PC-3 (cell line): ENCODE results near the gene SERBP1.

Experiments used
- EZH2 ChIP-seq: fragments of 300-600 bp; sonication (generic); IDR thresholded peaks from one replicate; pipeline ENCODE4 v1.6.1; 2017; ENCODE audit warnings: antibody characterized with exemption, mild to moderate bottlenecking, low read length; ENCODE audit not compliant: unreplicated experiment
- EZH2phosphoT487 ChIP-seq: fragments of 300-600 bp; sonication (generic); IDR thresholded peaks from 2 replicates; pipeline ENCODE4 v1.6.1; 2018; ENCODE audit warnings: mild to moderate bottlenecking, antibody characterized with exemption, low read length, borderline replicate concordance
- TF ChIP-seq, protein P1 (sequence below): fragments of 300-600 bp; sonication (generic); conservative IDR thresholded peaks from 2 replicates; pipeline ENCODE4 v1.5.1; 2017; ENCODE audit warnings: antibody characterized with exemption, low read depth, mild to moderate bottlenecking, low read length

DNA sequence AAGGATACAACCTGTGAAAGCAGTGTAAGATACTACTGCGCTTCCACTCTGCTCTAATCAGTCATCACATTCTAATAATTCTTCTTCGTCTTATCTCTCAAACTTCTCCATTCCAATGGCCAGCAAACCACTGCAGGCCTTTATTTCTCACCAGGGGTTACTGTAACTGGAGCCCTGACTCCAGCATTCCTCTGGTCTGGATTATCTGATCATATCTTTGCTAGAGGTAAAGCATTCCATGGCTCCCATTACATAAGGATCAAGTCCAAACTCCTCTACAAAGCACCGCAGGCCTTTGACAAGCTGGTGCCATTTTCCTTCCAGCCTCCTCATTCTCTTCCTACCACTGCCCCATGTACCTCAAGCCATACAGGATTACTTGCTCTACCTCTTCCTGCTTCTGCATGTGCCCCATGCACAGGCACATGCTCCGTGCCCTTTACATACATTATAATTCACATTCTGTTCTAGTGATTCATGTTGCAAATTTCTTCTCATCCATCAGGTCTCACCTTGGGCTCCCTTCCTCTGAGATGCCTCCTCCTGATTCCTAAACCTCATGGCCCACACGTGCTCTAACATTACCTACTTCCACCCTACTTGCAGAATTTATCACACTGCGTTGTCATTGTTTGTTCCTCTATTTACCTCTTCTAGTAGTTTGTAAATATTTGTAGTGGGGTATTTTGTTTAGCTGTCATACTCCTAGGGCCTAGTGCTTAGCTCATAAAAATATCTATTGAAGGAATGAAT, 9.3 kb upstream of the SERBP1 start:
- TF ChIP-seq EZH2phosphoT487 (no peak), EZH2 (no peak)
- TF ChIP-seq, protein P1, sequence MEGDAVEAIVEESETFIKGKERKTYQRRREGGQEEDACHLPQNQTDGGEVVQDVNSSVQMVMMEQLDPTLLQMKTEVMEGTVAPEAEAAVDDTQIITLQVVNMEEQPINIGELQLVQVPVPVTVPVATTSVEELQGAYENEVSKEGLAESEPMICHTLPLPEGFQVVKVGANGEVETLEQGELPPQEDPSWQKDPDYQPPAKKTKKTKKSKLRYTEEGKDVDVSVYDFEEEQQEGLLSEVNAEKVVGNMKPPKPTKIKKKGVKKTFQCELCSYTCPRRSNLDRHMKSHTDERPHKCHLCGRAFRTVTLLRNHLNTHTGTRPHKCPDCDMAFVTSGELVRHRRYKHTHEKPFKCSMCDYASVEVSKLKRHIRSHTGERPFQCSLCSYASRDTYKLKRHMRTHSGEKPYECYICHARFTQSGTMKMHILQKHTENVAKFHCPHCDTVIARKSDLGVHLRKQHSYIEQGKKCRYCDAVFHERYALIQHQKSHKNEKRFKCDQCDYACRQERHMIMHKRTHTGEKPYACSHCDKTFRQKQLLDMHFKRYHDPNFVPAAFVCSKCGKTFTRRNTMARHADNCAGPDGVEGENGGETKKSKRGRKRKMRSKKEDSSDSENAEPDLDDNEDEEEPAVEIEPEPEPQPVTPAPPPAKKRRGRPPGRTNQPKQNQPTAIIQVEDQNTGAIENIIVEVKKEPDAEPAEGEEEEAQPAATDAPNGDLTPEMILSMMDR, result no peak
